Measurements from ENCODE around the gene LSP1. TPM values are rescaled to one million over a fixed set of nuclear protein-coding genes. Genes with fewer than 3 reads are reported as not detected.

LSP1 gene
- total RNA-seq, 1 donor from 2014 or later: 2.5 TPM

- no peak overlapping the region for H3K27ac Mint-ChIP-seq (ENCODE audit: unreplicated experiment)
- H3K4me3 Mint-ChIP-seq (ENCODE audit: unreplicated experiment): no peak overlapping the region
- no peaks in the 10 kb centered on the region for H3K27me3 Mint-ChIP-seq (ENCODE audit: unreplicated experiment)
- peaks cover 3% of the 10 kb centered on the region for H3K4me1 Mint-ChIP-seq (ENCODE audit: low read depth, unreplicated experiment)
- H3K36me3 Mint-ChIP-seq (ENCODE audit: unreplicated experiment): no peaks in the 10 kb centered on the region
- TF ChIP-seq, protein P1, sequence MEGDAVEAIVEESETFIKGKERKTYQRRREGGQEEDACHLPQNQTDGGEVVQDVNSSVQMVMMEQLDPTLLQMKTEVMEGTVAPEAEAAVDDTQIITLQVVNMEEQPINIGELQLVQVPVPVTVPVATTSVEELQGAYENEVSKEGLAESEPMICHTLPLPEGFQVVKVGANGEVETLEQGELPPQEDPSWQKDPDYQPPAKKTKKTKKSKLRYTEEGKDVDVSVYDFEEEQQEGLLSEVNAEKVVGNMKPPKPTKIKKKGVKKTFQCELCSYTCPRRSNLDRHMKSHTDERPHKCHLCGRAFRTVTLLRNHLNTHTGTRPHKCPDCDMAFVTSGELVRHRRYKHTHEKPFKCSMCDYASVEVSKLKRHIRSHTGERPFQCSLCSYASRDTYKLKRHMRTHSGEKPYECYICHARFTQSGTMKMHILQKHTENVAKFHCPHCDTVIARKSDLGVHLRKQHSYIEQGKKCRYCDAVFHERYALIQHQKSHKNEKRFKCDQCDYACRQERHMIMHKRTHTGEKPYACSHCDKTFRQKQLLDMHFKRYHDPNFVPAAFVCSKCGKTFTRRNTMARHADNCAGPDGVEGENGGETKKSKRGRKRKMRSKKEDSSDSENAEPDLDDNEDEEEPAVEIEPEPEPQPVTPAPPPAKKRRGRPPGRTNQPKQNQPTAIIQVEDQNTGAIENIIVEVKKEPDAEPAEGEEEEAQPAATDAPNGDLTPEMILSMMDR (IDR thresholded peaks at IDR 0.05; ENCODE audit: partially characterized antibody, unreplicated experiment): no peak
- H3K9me3 Mint-ChIP-seq (ENCODE audit: unreplicated experiment): peaks cover 2% of the 10 kb centered on the region
- DNase-seq: no peak
Measured at GRCh38 chr11:1906611-1907423, 53.9 kb downstream of the LSP1 start.

DNA sequence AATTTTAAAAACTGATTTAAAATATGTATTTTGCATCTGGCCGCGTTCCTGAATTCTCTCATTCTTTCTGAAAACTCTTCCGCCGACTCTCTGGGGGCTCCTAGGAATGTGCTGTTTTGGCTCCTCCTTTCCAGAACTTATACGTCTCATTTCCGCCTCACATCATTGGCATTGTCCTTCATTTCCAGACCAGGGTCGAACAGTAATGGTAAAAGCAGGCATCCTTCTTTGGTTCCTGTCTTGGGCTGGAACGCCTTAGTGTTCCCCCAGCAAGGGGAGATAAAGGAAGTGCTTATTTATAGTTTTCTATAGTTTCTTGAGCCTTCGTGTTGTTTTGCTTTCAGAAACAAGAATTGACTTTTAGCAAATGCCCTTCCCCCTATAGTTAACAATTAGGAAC is 55.7 kb downstream of the LSP1 start:
- DNase-seq: no peak
- Mint-ChIP-seq H3K4me1 (ENCODE audit: low read depth, unreplicated experiment) (peaks cover 3% of the 10 kb centered on the region), H3K27ac (ENCODE audit: unreplicated experiment) (no peak overlapping the region), H3K36me3 (ENCODE audit: unreplicated experiment) (no peaks in the 10 kb centered on the region), H3K4me3 (ENCODE audit: unreplicated experiment) (no peak overlapping the region), H3K27me3 (ENCODE audit: unreplicated experiment) (no peaks in the 10 kb centered on the region), H3K9me3 (ENCODE audit: unreplicated experiment) (peaks cover 2% of the 10 kb centered on the region)
- TF ChIP-seq, protein P1 (IDR thresholded peaks at IDR 0.05; ENCODE audit: partially characterized antibody, unreplicated experiment): no peak

- Mint-ChIP-seq H3K27me3 (ENCODE audit: unreplicated experiment) (no peaks in the 10 kb centered on the region), H3K4me3 (ENCODE audit: unreplicated experiment) (no peak overlapping the region), H3K9me3 (ENCODE audit: unreplicated experiment) (peaks cover 4% of the 10 kb centered on the region), H3K27ac (ENCODE audit: unreplicated experiment) (no peak overlapping the region), H3K4me1 (ENCODE audit: low read depth, unreplicated experiment) (peaks cover 3% of the 10 kb centered on the region), H3K36me3 (ENCODE audit: unreplicated experiment) (no peaks in the 10 kb centered on the region)
- TF ChIP-seq, protein P1 (IDR thresholded peaks at IDR 0.05; ENCODE audit: partially characterized antibody, unreplicated experiment): no peak
- DNase-seq: no peak
Measured at GRCh38 chr11:1909524-1909923, 56.6 kb downstream of the LSP1 start.

DNA sequence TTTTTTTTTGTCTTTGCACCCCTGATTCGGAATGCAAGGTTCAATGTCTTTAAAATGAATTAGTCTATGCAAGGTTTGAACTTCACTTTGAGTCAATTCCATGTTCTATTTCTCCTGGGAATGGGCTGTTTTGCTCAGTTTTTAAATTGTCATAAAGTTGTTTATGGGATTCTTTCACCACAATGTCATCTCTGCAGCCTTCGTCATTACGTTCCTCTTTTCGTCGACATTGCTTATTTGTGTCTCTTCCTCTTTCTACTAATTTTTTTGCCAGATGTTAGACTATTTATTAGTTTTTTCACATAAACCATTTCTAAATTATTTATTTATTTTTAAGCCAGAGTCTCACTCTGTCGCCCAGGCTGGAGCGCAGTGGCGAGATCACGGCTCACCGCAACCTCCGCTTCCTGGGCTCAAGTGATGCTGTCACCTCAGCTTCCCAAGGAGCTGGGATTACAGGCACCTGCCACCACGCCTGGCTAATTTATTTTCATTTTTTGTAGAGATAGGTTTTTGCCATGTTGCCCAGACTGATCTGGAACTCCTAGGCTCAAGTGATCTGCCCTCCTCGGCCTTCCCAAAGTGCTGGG is 59.5 kb downstream of the LSP1 start:
- TF ChIP-seq, protein P1 (IDR thresholded peaks at IDR 0.05; ENCODE audit: partially characterized antibody, unreplicated experiment): no peak
- no peaks in the 10 kb centered on the region for H3K36me3 Mint-ChIP-seq (ENCODE audit: unreplicated experiment)
- peaks cover 7% of the 10 kb centered on the region for H3K9me3 Mint-ChIP-seq (ENCODE audit: unreplicated experiment)
- H3K4me3 Mint-ChIP-seq (ENCODE audit: unreplicated experiment): no peak overlapping the region
- H3K27ac Mint-ChIP-seq (ENCODE audit: unreplicated experiment): no peak overlapping the region
- no peaks in the 10 kb centered on the region for H3K4me1 Mint-ChIP-seq (ENCODE audit: low read depth, unreplicated experiment)
- no peak for DNase-seq
- peaks cover 10% of the 10 kb centered on the region for H3K27me3 Mint-ChIP-seq (ENCODE audit: unreplicated experiment)

Measured in glutamatergic neuron (in vitro differentiated cells).